IPS-11a (cell line): Measurements from ENCODE around the gene RBBP6.
"Not testable (repeated sequence)": the region's sequence is repeated elsewhere in the genome, so short reads cannot be mapped to it uniquely, and the experiment has no call there.

Experiments used
- H3K4me3 ChIP-seq: one replicate; pipeline ENCODE4 v1.5.1; 2013; ENCODE audit warnings: low read depth, low read length, control low read depth

Gene RBBP6

GRCh38 chr16:24555346-24555872 is 16.0 kb downstream of the RBBP6 start:
- H3K4me3 ChIP-seq = no peak overlapping the region

DNA sequence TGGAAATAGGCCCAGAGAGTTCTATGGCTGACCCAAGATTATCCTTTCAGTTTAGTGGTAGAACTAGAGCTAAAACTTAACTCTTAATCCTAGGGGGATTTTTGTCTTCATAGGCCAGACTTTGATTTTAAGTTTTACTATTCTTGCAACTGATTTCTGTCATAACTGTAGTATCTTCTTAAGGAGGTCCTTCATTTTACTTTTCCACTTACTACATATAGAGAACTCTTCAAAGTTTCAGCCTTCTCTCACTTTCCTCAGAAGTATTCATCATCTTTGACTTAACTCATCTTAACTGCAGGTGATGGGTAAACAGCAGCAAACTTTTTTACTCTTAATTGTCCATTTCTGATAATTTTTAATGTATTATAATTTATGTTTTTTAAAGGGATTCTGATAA is 23.4 kb downstream of the RBBP6 start:
- H3K4me3 ChIP-seq = no peak overlapping the region

GRCh38 chr16:24568392-24568791 is 29.0 kb downstream of the RBBP6 start:
- H3K4me3 ChIP-seq = no peak overlapping the region

GRCh38 chr16:24571096-24571495 is 31.7 kb downstream of the RBBP6 start:
- H3K4me3 ChIP-seq = no peak overlapping the region

DNA sequence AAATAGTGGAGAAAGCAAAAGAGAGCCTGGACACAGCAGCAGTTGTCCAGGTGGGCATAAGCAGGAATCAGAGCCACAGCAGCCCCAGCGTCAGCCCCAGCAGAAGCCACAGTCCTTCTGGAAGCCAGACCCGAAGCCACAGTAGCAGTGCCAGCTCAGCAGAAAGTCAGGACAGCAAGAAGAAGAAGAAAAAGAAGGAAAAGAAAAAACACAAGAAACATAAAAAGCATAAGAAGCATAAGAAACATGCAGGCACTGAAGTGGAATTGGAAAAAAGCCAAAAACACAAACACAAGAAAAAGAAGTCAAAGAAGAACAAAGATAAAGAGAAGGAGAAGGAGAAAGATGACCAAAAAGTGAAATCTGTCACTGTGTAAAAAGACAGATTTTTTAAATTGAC is 32.7 kb downstream of the RBBP6 start:
- no peak overlapping the region for H3K4me3 ChIP-seq

DNA sequence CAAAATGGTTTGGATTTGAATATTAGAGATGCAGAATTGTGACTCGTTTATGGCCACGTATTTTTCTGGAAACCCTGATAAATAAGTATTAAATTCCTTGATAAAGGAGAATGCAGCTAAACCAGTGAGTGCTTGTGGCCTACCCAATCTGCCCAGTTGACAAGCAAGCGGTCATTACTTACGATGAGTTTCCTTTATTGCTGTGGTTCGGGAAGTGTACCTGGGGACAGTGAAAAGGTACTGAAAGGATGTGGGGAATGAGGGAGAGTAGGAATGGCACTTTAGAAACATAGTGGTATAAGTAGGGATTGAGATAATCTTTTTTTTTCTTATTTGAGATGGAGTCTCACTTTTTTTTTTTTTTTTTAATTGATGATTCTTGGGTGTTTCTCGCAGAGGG is 33.8 kb downstream of the RBBP6 start:
- H3K4me3 ChIP-seq = no peak overlapping the region

- H3K4me3 ChIP-seq = not testable (repeated sequence)
Observed at GRCh38 chr16:24574515-24575485, 35.4 kb downstream of the RBBP6 start.

DNA sequence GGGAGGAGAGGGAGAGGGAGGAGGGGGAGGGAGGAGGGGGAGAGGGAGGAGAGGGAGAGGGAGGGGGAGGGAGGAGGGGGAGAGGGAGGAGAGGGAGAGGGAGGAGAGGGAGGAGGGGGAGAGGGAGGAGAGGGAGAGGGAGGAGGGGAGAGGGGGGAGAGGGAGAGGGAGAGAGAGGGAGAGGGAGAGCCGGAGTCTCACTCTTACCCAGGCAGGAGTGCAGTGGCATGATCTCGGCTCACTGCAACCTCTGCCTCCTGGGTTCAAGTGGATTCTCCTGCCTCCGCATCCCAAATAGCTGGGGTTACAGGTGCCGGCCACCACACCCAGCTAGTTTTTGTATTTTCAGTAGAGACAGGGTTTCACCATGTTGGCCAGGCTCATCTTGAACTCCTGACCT is 36.4 kb downstream of the RBBP6 start:
- H3K4me3 ChIP-seq = not testable (repeated sequence)

DNA sequence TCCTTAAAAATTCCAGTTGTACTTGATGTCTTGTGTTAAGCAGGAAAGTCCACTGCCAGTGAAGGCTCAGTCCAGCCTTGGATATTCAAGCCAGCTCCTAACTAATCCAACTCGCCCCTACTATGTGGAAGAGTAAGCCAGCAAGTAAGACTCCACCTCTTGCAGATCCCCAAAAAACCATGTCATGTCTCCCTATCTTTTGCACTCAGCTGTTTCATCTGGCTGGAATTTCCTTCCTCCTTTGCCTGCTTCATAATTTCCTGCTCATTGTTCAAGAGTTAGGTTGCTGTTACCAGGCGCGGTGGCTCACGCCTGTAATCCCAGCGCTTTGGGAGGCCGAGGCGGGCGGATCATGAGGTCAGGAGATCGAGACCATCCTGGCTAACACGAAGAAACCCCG is 37.8 kb downstream of the RBBP6 start:
- no peak overlapping the region for H3K4me3 ChIP-seq

DNA sequence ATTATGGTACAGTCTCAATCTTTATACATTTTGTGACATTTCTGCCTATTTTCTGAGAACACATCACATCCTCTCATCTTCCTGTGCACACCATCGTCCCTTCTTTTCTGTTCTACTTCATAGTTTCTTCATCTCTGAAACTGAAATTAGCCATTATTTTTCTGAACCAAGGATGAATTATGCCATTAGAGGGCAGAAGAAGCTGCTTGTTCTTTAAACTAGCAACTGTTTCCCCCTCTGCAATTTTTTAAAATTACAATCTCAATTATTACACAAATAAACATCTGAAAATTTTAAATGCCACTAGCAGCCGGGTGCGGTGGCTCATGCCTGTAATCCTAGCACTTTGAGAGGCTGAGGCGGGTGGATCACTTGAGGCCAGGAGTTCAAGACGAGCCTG is 41.3 kb downstream of the RBBP6 start:
- H3K4me3 ChIP-seq = no peak overlapping the region

DNA sequence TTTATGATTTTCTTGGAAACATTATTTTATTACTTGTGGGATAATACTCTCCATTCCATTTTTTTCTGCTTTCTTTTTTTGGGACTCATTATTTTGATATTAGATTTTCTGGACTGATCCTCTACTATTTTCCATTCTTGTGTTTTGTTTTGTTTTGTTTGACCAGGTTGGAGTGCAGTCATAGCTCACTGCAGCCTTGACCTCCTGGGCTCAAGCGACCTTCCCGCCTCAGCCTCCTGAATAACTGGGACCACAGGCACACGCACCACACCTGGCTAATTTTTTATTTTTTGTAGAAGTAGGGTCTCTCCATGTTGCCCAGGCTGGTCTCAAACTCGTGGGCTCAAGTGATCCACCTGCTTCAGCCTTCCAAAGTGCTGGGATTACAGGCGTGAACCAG is 44.1 kb downstream of the RBBP6 start:
- H3K4me3 ChIP-seq = no peak overlapping the region

DNA sequence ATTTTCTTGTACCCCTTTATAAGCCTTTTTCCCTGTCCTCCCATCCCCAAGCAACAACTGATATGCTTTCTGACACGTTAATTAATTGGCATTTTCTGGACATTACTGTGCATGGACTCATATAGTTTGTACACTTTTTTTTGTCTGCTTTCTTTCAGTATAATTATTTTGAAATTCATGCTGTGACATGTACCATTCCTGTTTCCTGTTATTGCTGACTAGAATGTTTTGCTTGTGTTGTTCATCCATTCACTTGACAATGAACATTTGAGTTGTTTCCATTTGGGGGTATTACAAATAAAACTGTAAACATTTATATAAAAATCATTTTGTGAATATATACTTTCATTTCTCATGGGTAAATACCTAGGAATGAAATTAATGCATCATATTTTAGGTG is 50.6 kb downstream of the RBBP6 start:
- H3K4me3 ChIP-seq = no peak overlapping the region

DNA sequence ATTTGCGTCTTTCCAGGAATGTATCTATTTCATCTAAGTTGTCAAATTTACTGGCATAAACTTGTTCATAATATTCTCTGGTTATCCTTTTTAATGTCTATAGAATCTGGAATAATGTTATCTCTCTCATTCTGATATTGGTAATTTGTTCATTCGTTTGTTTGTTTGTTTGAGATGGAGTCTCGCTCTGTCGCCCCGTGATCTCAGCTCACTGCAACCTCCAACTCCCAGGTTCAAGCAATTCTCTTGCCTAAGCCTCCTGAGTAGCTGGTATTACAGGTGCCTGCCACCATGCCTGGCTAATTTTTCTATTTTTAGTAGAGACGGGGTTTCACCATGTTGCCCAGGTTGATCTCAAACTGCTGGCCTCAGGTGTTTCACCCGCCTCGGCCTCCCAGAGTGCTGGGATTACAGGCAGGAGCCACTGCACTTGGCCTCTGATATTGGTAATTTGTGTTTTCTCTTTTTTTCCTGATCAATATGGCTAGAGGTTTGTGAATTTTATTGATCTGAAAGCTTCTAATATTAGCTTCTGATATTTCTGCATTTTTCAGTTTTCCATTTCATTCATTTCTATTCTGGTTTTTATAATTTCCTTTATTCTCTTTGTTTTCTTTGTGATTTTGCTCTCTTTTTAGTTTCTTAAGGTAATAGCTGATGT is 59.5 kb downstream of the RBBP6 start:
- H3K4me3 ChIP-seq = no peak overlapping the region

DNA sequence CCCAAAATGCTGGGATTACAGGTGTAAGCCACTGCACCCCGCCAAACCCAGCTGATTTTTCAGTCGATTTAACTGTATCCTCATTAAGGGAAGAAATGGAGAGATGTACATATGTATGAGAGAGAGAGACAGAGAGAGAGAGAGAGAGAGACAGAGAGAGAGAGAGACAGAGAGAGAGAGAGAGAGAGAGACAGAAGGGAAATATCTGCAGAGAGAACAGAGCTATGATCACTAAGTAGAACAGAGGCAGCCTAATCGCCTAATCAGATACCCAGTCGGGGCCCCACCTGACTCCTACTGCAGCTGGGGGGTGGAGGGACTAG is 70.0 kb downstream of the RBBP6 start:
- peak overlapping the region; percentile 56 for H3K4me3 ChIP-seq

GRCh38 chr16:24609740-24610415 is 70.5 kb downstream of the RBBP6 start:
- H3K4me3 ChIP-seq = peak overlapping the region; percentile 56

GRCh38 chr16:24610416-24610755 is 71.0 kb downstream of the RBBP6 start:
- peak overlapping the region; percentile 56 for H3K4me3 ChIP-seq

- H3K4me3 ChIP-seq = no peak overlapping the region
Observed at GRCh38 chr16:24611310-24611709, 71.9 kb downstream of the RBBP6 start.

DNA sequence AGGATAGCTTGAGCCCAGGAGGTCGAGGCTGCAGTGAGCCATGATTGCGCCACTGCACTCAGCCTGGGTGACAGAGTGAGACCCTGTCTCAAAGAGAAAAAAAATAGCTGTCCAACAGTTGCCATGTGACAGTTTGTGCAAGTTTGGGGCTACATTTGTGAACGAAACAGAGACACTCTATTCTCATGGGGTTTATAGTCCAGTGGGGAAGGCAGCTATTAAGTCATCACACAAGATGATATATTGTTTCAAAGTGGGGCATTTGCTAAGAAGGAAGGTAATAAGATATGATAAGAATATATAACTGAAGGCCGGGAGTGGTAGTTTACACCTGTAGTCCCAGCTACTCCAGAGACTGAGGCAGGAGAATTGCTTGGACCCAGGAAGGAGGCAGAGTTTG is 73.3 kb downstream of the RBBP6 start:
- no peak overlapping the region for H3K4me3 ChIP-seq

- H3K4me3 ChIP-seq = not testable (repeated sequence)
Observed at GRCh38 chr16:24613267-24613666, 73.9 kb downstream of the RBBP6 start.

- H3K4me3 ChIP-seq = no peak overlapping the region
Observed at GRCh38 chr16:24617502-24617901, 78.1 kb downstream of the RBBP6 start.
